Hepatocyte (in vitro differentiated cells): ENCODE data around the gene MINK1. TPM values are rescaled to one million over a fixed set of nuclear protein-coding genes. Genes with fewer than 3 reads are reported as not detected.

Source experiments
- DNase-seq: peaks from one replicate; pipeline ENCODE4 v3.0.0-alpha.2; 2016; ENCODE audit warnings: low spot score
- H2AFZ ChIP-seq: fragments of 200-600 bp; sonication (generic); 2 replicates; pipeline ENCODE4 v1.6.0; 2016; ENCODE audit warnings: antibody characterized with exemption, mild to moderate bottlenecking
- H3K27ac ChIP-seq: fragments of 200-600 bp; sonication (generic); 2 replicates; pipeline ENCODE4 v1.5.1; 2016; ENCODE audit warnings: mild to moderate bottlenecking
- H3K27me3 ChIP-seq: fragments of 200-600 bp; sonication (generic); 2 replicates; pipeline ENCODE4 v1.6.1; 2016
- H3K36me3 ChIP-seq: fragments of 200-600 bp; sonication (generic); replicated peaks from 2 replicates; pipeline ENCODE4 v1.5.1; 2016; ENCODE audit warnings: low read depth; ENCODE audit not compliant: insufficient read depth
- H3K4me1 ChIP-seq: fragments of 200-600 bp; sonication (generic); 2 replicates; pipeline ENCODE4 v1.5.1; 2016; ENCODE audit warnings: mild to moderate bottlenecking, moderate library complexity; ENCODE audit not compliant: insufficient read depth
- H3K4me2 ChIP-seq: fragments of 200-600 bp; sonication (generic); 2 replicates; pipeline ENCODE4 v1.6.0; 2016
- H3K4me3 ChIP-seq: fragments of 200-600 bp; sonication (generic); 2 replicates; pipeline ENCODE4 v1.5.1; 2016; ENCODE audit warnings: mild to moderate bottlenecking
- H3K79me2 ChIP-seq: fragments of 200-600 bp; sonication (generic); 2 replicates; pipeline ENCODE4 v1.6.0; 2017; ENCODE audit warnings: mild to moderate bottlenecking
- H3K9me2 ChIP-seq: fragments of 200-600 bp; sonication (generic); replicated peaks from 2 replicates; pipeline ENCODE4 v1.6.0; 2017; ENCODE audit warnings: mild to moderate bottlenecking; ENCODE audit not compliant: insufficient read depth
- H3K9me3 ChIP-seq: fragments of 200-600 bp; sonication (generic); 2 replicates; pipeline ENCODE4 v1.5.1; 2016; ENCODE audit warnings: low read depth, mild to moderate bottlenecking
- H4K20me1 ChIP-seq: fragments of 200-600 bp; sonication (generic); 2 replicates; pipeline ENCODE4 v1.6.0; 2016; ENCODE audit warnings: mild to moderate bottlenecking; ENCODE audit not compliant: insufficient read depth, poor library complexity, severe bottlenecking
- EZH2 ChIP-seq: fragments of 200-600 bp; sonication (generic); IDR thresholded peaks from 2 replicates; pipeline ENCODE4 v1.6.1; 2016; ENCODE audit warnings: antibody characterized with exemption, mild to moderate bottlenecking, borderline replicate concordance
- EZH2phosphoT487 ChIP-seq: fragments of 200-600 bp; sonication (generic); IDR thresholded peaks from one replicate; pipeline ENCODE4 v1.6.1; 2018; ENCODE audit warnings: antibody characterized with exemption, mild to moderate bottlenecking, low read depth, moderate library complexity; ENCODE audit not compliant: unreplicated experiment, severe bottlenecking
- WGBS: methylation state at CpG from one replicate; pipeline ENCODE4 v1.1.6; 2016; ENCODE audit warnings: low lambda C conversion rate; ENCODE audit errors: missing lambda C conversion rate; 5-methylcytosine and 5-hydroxymethylcytosine counted together
- polyA plus RNA-seq: library from polyadenylated mRNA; unstranded; fragments of >200 nt; fragmentation: Nextera tagmentation; extraction: Ambion mirVana; gene quantifications from 2 replicates; pipeline ENCODE4 v1.2.1, GENCODE V29; 2016
- total RNA-seq: library from RNA; depleted of rRNA; stranded (reverse); fragments of >200 nt; gene quantifications from 2 replicates; pipeline ENCODE4 v1.2.3, GENCODE V29; 2014
- TF ChIP-seq, protein P1 (sequence below): fragments of 200-600 bp; sonication (generic); IDR thresholded peaks from 2 replicates; pipeline ENCODE4 v1.5.1; 2016; ENCODE audit warnings: antibody characterized with exemption, mild to moderate bottlenecking; ENCODE audit not compliant: poor library complexity

Gene MINK1
- total and polyA plus RNA-seq, 2 experiments from 2014 or later = 39.7 to 45.3 TPM

GRCh38 chr17:4836221-4836620 lies 3.1 kb downstream of the MINK1 start:
- no peaks in the 10 kb centered on the region for H3K9me2 ChIP-seq
- H3K27ac ChIP-seq = no peak overlapping the region
- 86% methylated on average over 4 of the region's 4 CpGs for WGBS
- H3K4me1 ChIP-seq = peaks cover 25% of the 10 kb centered on the region
- H3K4me2 ChIP-seq = peak overlapping the region; percentile 86
- TF ChIP-seq EZH2phosphoT487 (no peak), EZH2 (no peak)
- TF ChIP-seq, protein P1, sequence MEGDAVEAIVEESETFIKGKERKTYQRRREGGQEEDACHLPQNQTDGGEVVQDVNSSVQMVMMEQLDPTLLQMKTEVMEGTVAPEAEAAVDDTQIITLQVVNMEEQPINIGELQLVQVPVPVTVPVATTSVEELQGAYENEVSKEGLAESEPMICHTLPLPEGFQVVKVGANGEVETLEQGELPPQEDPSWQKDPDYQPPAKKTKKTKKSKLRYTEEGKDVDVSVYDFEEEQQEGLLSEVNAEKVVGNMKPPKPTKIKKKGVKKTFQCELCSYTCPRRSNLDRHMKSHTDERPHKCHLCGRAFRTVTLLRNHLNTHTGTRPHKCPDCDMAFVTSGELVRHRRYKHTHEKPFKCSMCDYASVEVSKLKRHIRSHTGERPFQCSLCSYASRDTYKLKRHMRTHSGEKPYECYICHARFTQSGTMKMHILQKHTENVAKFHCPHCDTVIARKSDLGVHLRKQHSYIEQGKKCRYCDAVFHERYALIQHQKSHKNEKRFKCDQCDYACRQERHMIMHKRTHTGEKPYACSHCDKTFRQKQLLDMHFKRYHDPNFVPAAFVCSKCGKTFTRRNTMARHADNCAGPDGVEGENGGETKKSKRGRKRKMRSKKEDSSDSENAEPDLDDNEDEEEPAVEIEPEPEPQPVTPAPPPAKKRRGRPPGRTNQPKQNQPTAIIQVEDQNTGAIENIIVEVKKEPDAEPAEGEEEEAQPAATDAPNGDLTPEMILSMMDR = no peak
- H3K36me3 ChIP-seq = no peaks in the 10 kb centered on the region
- H3K27me3 ChIP-seq = no peaks in the 10 kb centered on the region
- H3K9me3 ChIP-seq = no peaks in the 10 kb centered on the region
- H3K4me3 ChIP-seq = no peak overlapping the region
- H3K79me2 ChIP-seq = peaks cover 70% of the 10 kb centered on the region
- H4K20me1 ChIP-seq = peaks cover 26% of the 10 kb centered on the region
- DNase-seq = no peak
- no peak overlapping the region for H2AFZ ChIP-seq

DNA sequence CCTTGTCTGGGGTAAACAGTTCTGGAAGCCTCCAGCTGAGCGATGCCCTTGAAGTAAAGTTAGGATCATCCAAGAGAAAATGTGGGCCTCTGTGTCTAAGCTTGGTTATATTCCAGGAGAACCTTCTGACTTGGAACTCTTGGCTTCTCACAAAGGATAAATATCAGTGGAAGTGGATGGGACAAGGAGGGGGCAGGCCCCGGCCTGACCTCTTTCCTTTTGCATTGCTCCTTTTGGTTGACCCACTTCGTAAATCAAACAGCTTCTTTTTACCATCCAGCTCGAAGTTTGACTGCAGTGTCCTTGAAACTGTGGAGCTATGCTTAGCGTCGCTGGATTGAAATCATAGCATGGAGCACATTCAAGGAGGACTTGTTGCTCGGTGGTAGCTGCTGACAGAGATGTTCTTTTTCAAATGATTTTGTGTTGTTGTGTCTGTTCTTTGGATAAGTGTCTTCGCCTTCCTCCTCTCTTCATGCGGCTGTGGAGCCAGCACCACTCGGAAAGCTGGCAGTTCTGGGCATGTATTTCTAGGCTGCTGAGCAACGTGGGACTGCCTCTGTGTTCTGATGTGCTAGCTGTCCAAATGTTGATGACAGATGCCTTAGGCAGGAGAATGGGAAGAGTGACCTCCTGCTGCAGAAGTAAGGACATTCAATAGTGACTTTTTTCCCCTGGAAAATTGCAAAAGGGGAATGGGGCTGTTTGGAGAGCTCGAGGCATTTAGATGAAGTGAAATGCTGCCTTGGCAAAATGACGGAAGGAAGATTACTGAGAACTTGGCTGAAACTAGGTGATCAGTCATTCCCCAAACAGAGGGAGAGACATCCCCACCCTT lies 4.5 kb downstream of the MINK1 start:
- no peak overlapping the region for H2AFZ ChIP-seq
- H3K4me3 ChIP-seq = no peak overlapping the region
- peaks cover 26% of the 10 kb centered on the region for H4K20me1 ChIP-seq
- WGBS = 85% methylated on average over 13 of the region's 13 CpGs
- H3K4me1 ChIP-seq = peaks cover 25% of the 10 kb centered on the region
- peaks cover 82% of the 10 kb centered on the region for H3K79me2 ChIP-seq
- DNase-seq = no peak
- H3K36me3 ChIP-seq = no peaks in the 10 kb centered on the region
- H3K9me2 ChIP-seq = no peaks in the 10 kb centered on the region
- no peaks in the 10 kb centered on the region for H3K27me3 ChIP-seq
- no peak for TF ChIP-seq EZH2
- TF ChIP-seq, protein P1 = no peak
- TF ChIP-seq EZH2phosphoT487 = no peak
- H3K27ac ChIP-seq = no peak overlapping the region
- no peak overlapping the region for H3K4me2 ChIP-seq
- no peaks in the 10 kb centered on the region for H3K9me3 ChIP-seq

GRCh38 chr17:4838309-4838785 lies 5.2 kb downstream of the MINK1 start:
- Histone ChIP-seq H3K4me2 (no peak overlapping the region), H3K9me2 (no peaks in the 10 kb centered on the region), H3K36me3 (no peaks in the 10 kb centered on the region), H3K79me2 (peaks cover 89% of the 10 kb centered on the region), H3K27me3 (no peaks in the 10 kb centered on the region), H3K9me3 (no peaks in the 10 kb centered on the region), H2AFZ (no peak overlapping the region), H3K27ac (no peak overlapping the region), H4K20me1 (peaks cover 26% of the 10 kb centered on the region), H3K4me3 (no peak overlapping the region), H3K4me1 (peaks cover 25% of the 10 kb centered on the region)
- 72% methylated on average over 3 of the region's 3 CpGs for WGBS
- no peak for TF ChIP-seq EZH2phosphoT487
- TF ChIP-seq, protein P1 = no peak
- no peak for TF ChIP-seq EZH2
- no peak for DNase-seq
